ENCODE data around the gene NIPA2. TPM values are rescaled to one million over a fixed set of nuclear protein-coding genes. Genes with fewer than 3 reads are reported as not detected.

NIPA2 gene
- total RNA-seq, 1 donor from 2014 or later, result 13.5 TPM

DNA sequence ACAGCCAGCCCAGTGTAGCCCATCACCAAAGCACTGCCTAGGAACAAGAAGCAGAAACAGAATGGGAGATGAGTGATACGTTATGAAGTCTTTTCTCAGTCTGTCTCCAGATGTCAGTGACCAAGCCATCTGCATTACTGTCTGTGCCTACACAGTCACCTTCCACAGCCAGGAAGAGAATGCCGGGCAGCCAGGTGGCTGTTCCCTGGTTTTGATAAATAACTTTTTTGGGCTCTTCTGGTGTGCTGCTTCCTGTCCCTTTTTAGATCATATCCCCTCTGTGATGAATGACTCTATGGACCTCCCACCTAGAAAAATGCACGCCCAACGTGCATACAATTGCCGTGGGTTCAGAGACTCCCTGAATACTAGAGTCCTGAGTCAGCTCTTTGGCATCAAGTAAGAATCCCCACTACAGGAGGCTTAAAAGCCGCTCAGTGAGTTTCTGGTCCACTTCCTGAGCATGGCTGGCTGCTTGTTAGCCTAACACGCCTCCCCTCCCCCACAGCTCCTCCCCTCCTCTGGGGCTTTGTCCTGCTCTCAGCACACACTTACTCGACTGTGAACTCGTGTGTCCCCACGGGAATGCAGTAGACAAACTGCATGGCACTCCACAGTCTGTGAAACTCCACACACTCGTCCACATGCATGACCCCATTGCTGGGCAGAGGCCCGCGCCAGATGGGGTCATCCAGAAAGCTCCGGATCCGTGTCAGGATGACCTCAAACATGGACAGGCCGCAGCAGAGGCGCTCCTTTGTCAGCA is 34.7 kb downstream of the NIPA2 start:
- Histone ChIP-seq H3K4me1 (no peaks in the 10 kb centered on the region), H3K27ac (no peak overlapping the region), H3K27me3 (no peaks in the 10 kb centered on the region), H3K9me3 (no peaks in the 10 kb centered on the region), H3K4me3 (no peak overlapping the region), H3K36me3 (peaks cover 86 to 99% of the 10 kb centered on the region in 2 donors)
- TF ChIP-seq, protein P1, sequence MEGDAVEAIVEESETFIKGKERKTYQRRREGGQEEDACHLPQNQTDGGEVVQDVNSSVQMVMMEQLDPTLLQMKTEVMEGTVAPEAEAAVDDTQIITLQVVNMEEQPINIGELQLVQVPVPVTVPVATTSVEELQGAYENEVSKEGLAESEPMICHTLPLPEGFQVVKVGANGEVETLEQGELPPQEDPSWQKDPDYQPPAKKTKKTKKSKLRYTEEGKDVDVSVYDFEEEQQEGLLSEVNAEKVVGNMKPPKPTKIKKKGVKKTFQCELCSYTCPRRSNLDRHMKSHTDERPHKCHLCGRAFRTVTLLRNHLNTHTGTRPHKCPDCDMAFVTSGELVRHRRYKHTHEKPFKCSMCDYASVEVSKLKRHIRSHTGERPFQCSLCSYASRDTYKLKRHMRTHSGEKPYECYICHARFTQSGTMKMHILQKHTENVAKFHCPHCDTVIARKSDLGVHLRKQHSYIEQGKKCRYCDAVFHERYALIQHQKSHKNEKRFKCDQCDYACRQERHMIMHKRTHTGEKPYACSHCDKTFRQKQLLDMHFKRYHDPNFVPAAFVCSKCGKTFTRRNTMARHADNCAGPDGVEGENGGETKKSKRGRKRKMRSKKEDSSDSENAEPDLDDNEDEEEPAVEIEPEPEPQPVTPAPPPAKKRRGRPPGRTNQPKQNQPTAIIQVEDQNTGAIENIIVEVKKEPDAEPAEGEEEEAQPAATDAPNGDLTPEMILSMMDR (IDR thresholded peaks at IDR 0.05), result no peak
- DNase-seq (ENCODE audit: low spot score in 2 of 2), result no peak
- intact Hi-C loops (cut with DNase I), result no loop called here

DNA sequence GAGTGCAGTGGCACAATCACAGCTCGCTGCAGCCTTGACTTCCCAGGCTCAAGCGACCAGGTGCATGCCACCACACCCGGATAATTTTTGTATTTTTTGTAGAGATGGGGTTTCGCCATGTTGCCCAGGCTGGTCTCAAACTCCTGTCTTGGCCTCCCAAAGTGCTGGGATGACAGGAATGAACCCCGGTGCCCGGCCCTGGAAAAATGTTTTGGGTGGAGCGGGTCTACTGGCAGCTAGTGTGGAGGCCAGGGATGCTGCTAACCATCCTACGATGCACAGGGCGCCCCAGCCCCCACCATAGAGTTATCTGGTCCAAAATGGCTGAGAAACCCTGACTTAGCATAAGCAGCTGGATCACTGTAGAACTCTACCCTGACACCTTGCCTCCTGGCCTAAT is 35.4 kb downstream of the NIPA2 start:
- TF ChIP-seq, protein P1 (IDR thresholded peaks at IDR 0.05), result no peak
- DNase-seq (ENCODE audit: low spot score in 2 of 2), result no peak

DNA sequence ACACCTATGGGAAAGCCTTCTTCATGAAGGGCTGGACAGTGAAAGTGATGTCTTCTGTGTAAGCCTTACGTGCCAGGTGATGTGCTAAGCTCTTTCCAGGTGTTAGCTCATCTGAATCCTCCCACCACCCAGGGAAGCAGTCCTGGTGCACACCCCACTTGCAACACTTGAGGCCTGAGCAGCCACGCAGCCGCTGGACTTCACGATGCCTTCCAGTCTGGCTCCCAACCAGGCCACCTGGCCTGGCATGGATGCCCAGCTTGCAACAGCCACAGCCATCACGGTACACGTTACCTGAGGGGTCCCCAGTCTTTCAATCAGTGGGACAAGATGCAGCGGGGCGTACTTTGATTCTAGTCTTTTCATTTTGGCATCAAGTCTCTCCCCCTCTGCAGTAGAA is 35.8 kb downstream of the NIPA2 start:
- Histone ChIP-seq H3K36me3 (peaks cover 85 to 100% of the 10 kb centered on the region in 2 donors), H3K4me1 (no peaks in the 10 kb centered on the region), H3K27me3 (no peaks in the 10 kb centered on the region), H3K4me3 (no peak overlapping the region), H3K27ac (no peak overlapping the region), H3K9me3 (no peaks in the 10 kb centered on the region)
- intact Hi-C loops (cut with DNase I), result no loop called here
- TF ChIP-seq, protein P1 (IDR thresholded peaks at IDR 0.05), result no peak
- no peak for DNase-seq (ENCODE audit: low spot score in 2 of 2)

More for the DNA sequence above, 35.4 kb downstream of the NIPA2 start:
- intact Hi-C loops (cut with DNase I), result no loop called here
- no peaks in the 10 kb centered on the region for H3K4me1 ChIP-seq
- no peaks in the 10 kb centered on the region for H3K9me3 ChIP-seq
- peaks cover 86 to 100% of the 10 kb centered on the region in 2 donors for H3K36me3 ChIP-seq
- no peaks in the 10 kb centered on the region for H3K27me3 ChIP-seq
- H3K27ac ChIP-seq, result no peak overlapping the region
- H3K4me3 ChIP-seq, result no peak overlapping the region

DNA sequence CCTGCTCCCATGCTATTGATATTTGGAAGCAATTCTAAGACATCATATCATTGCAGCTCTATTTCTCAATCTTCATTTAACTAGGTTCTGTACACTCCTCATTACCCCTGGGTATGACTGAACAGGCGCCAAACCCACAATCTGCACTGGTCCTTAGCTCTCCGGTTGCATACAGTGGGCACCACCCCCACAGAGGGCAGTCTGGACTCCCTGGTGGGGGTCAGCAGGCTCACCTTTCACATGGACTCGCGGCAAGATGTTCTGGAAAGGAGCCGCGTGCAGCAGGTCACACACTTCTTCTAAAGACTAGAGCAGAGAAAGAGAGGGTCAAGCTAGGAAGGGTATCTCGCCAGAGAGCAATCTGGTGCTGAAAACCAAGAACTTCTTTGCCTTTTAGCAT is 36.5 kb downstream of the NIPA2 start:
- TF ChIP-seq, protein P1 (IDR thresholded peaks at IDR 0.05), result no peak
- H3K36me3 ChIP-seq, result peaks cover 90 to 95% of the 10 kb centered on the region in 2 donors
- no peak for DNase-seq (ENCODE audit: low spot score in 2 of 2)

DNA sequence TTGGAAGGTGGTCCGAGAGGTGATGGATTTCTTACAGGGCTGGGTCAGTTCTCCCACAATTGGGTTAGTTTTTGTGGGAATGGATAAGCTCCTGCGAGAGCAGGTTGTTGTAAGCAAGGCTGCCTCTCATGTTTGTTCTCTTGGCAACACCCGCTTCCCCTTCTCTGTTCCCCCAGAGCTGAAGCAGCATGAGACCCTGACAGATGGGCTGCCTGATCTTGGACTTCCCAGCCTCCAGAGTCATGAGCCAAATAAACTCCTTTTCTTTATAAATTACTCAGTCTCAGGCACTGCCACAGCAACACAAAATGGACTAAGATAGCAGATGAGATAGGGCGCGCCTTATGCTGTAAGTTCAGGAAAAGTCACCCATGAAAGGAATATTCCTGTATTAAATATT is 38.7 kb downstream of the NIPA2 start:
- Histone ChIP-seq H3K9me3 (no peaks in the 10 kb centered on the region), H3K27me3 (no peaks in the 10 kb centered on the region), H3K27ac (no peak overlapping the region), H3K36me3 (peaks cover 89 to 95% of the 10 kb centered on the region in 2 donors), H3K4me1 (no peaks in the 10 kb centered on the region), H3K4me3 (no peak overlapping the region)
- intact Hi-C loops (cut with DNase I), result no loop called here
- TF ChIP-seq, protein P1 (IDR thresholded peaks at IDR 0.05), result no peak
- DNase-seq (ENCODE audit: low spot score in 2 of 2), result no peak

More for the DNA sequence above, 36.5 kb downstream of the NIPA2 start:
- Histone ChIP-seq H3K4me3 (no peak overlapping the region), H3K9me3 (no peaks in the 10 kb centered on the region), H3K27ac (no peak overlapping the region), H3K27me3 (no peaks in the 10 kb centered on the region), H3K4me1 (no peaks in the 10 kb centered on the region)
- intact Hi-C loops (cut with DNase I), result no loop called here

Data from ascending aorta (tissue), 2 donors.